SU-DHL-6 (cell line): ENCODE data around the gene NPDC1.

Experiments used
- H2AFZ ChIP-seq: fragments of 200-600 bp; sonication (generic); 2 replicates; pipeline ENCODE4 v1.6.1; 2014; ENCODE audit warnings: low read depth, mild to moderate bottlenecking, moderate library complexity, mixed read lengths, antibody characterized with exemption, low read length; ENCODE audit not compliant: severe bottlenecking
- H3F3A ChIP-seq: fragments of 200-600 bp; shearing (Covaris generic); 2 replicates; pipeline ENCODE4 v1.6.0; 2016; ENCODE audit warnings: antibody characterized with exemption, mild to moderate bottlenecking; ENCODE audit not compliant: insufficient read depth
- H3K27ac ChIP-seq: fragments of 200-600 bp; sonication (generic); 2 replicates; pipeline ENCODE4 v1.5.1; 2016; ENCODE audit warnings: low read depth, mild to moderate bottlenecking, low read length, moderate library complexity, mixed read lengths
- H3K27me3 ChIP-seq: fragments of 200-600 bp; sonication (generic), shearing (Covaris generic); 2 replicates; pipeline ENCODE4 v1.6.0; 2014; ENCODE audit warnings: mild to moderate bottlenecking, low read length
- H3K36me3 ChIP-seq: fragments of 200-600 bp; sonication (generic); 2 replicates; pipeline ENCODE4 v1.6.1; 2014; ENCODE audit warnings: mild to moderate bottlenecking, low read length, mixed read lengths
- H3K4me2 ChIP-seq: fragments of 300-600, 200-600 bp; shearing (Covaris generic), sonication (generic); 2 replicates; pipeline ENCODE4 v1.6.0; 2014; ENCODE audit warnings: low read length, low read depth, mild to moderate bottlenecking; ENCODE audit not compliant: poor library complexity, severe bottlenecking
- H3K4me3 ChIP-seq: fragments of 200-600 bp; sonication (generic); 2 replicates; pipeline ENCODE4 v1.5.1; 2014; ENCODE audit warnings: antibody characterized with exemption, low read length, mild to moderate bottlenecking, mixed read lengths; ENCODE audit not compliant: insufficient read depth, poor library complexity, severe bottlenecking
- H3K79me2 ChIP-seq: fragments of 200-600 bp; sonication (generic); 2 replicates; pipeline ENCODE4 v1.6.1; 2014; ENCODE audit warnings: mild to moderate bottlenecking, low read length, moderate library complexity; ENCODE audit not compliant: insufficient read depth
- H3K9ac ChIP-seq: fragments of 200-600 bp; sonication (generic); 2 replicates; pipeline ENCODE4 v1.7.0; 2014; ENCODE audit warnings: mild to moderate bottlenecking, low read length
- H3K9me2 ChIP-seq: fragments of 200-600 bp; sonication (generic); replicated peaks from 2 replicates; pipeline ENCODE4 v1.6.1; 2014; ENCODE audit warnings: low read length; ENCODE audit not compliant: insufficient read depth
- H3K9me3 ChIP-seq: fragments of 200-600 bp; sonication (generic); 2 replicates; pipeline ENCODE4 v1.6.1; 2014; ENCODE audit warnings: low read length, mixed read lengths; ENCODE audit not compliant: insufficient read depth
- H4K20me1 ChIP-seq: fragments of 200-600 bp; sonication (generic); 2 replicates; pipeline ENCODE4 v1.6.1; 2014; ENCODE audit warnings: low read depth, mild to moderate bottlenecking, antibody characterized with exemption, low read length, moderate library complexity, mixed read lengths
- CTCF ChIP-seq: fragments of 200-600 bp; sonication (generic); IDR thresholded peaks from one replicate; pipeline ENCODE4 v1.5.1; 2017; ENCODE audit warnings: antibody characterized with exemption, mild to moderate bottlenecking, low read length, moderate library complexity; ENCODE audit not compliant: insufficient read depth, poor library complexity, severe bottlenecking
- EZH2phosphoT487 ChIP-seq: fragments of 200-600 bp; sonication (generic), shearing (Covaris generic); conservative IDR thresholded peaks from 2 replicates; pipeline ENCODE4 v1.6.1; 2018; ENCODE audit warnings: mild to moderate bottlenecking, antibody characterized with exemption, low read length, moderate library complexity, mixed read lengths

The NPDC1 gene

GRCh38 chr9:137015976-137016375 is 30.0 kb downstream of the NPDC1 start:
- H3K27ac ChIP-seq = no peak overlapping the region
- H3K9ac ChIP-seq = no peak overlapping the region
- no peaks in the 10 kb centered on the region for H4K20me1 ChIP-seq
- H3F3A ChIP-seq = no peaks in the 10 kb centered on the region
- H3K36me3 ChIP-seq = no peaks in the 10 kb centered on the region
- H3K79me2 ChIP-seq = no peaks in the 10 kb centered on the region
- H3K27me3 ChIP-seq = no peaks in the 10 kb centered on the region
- no peak overlapping the region for H2AFZ ChIP-seq
- no peak overlapping the region for H3K4me2 ChIP-seq
- no peaks in the 10 kb centered on the region for H3K9me2 ChIP-seq
- no peaks in the 10 kb centered on the region for H3K9me3 ChIP-seq
- TF ChIP-seq EZH2phosphoT487 = no peak
- no peak for TF ChIP-seq CTCF
- no peak overlapping the region for H3K4me3 ChIP-seq

GRCh38 chr9:137015540-137015930 is 30.4 kb downstream of the NPDC1 start:
- no peak overlapping the region for H3K4me2 ChIP-seq
- no peaks in the 10 kb centered on the region for H3K36me3 ChIP-seq
- no peak overlapping the region for H3K27ac ChIP-seq
- no peaks in the 10 kb centered on the region for H3F3A ChIP-seq
- H3K9me3 ChIP-seq = no peaks in the 10 kb centered on the region
- no peaks in the 10 kb centered on the region for H3K9me2 ChIP-seq
- TF ChIP-seq CTCF (no peak), EZH2phosphoT487 (no peak)
- no peaks in the 10 kb centered on the region for H3K79me2 ChIP-seq
- H2AFZ ChIP-seq = no peak overlapping the region
- H4K20me1 ChIP-seq = no peaks in the 10 kb centered on the region
- H3K9ac ChIP-seq = no peak overlapping the region
- no peak overlapping the region for H3K4me3 ChIP-seq
- no peaks in the 10 kb centered on the region for H3K27me3 ChIP-seq

GRCh38 chr9:137014776-137015539 is 31.0 kb downstream of the NPDC1 start:
- no peak overlapping the region for H3K27ac ChIP-seq

More at GRCh38 chr9:137014776-137015539, 31.0 kb downstream of the NPDC1 start:
- TF ChIP-seq CTCF = no peak
- TF ChIP-seq EZH2phosphoT487 = no peak
- no peaks in the 10 kb centered on the region for H3K9me2 ChIP-seq
- H3K4me2 ChIP-seq = no peak overlapping the region
- H3K36me3 ChIP-seq = no peaks in the 10 kb centered on the region
- no peaks in the 10 kb centered on the region for H3F3A ChIP-seq
- H2AFZ ChIP-seq = no peak overlapping the region
- H4K20me1 ChIP-seq = no peaks in the 10 kb centered on the region
- H3K9me3 ChIP-seq = no peaks in the 10 kb centered on the region
- H3K79me2 ChIP-seq = no peaks in the 10 kb centered on the region
- no peak overlapping the region for H3K4me3 ChIP-seq
- H3K27me3 ChIP-seq = no peaks in the 10 kb centered on the region
- no peak overlapping the region for H3K9ac ChIP-seq
